ENCODE measurements around the gene SPEN.

- TF ChIP-seq CTCF (IDR thresholded peaks at IDR 0.05; ENCODE audit: low read length) (no peak), EZH2phosphoT487 (IDR thresholded peaks at IDR 0.05; ENCODE audit: low read length) (no peak)
Measured at GRCh38 chr1:15941899-15942660, 94.6 kb downstream of the SPEN start.

Measured in MM.1S (cell line).